Stimulated activated CD4-positive, alpha-beta T cell treated with anti-CD3 and anti-CD28 coated beads, Interleukin-1b, Interleukin-23, amount 100 ng/mL, for 1 hour (primary cell): ENCODE results near the gene ARHGAP5.

Source experiments
- DNase-seq, 2 donors: peaks; one replicate each; pipeline ENCODE4 v3.0.0-alpha.2; 2020; ENCODE audit warnings: low read depth in 2 of 2

Gene ARHGAP5

DNA sequence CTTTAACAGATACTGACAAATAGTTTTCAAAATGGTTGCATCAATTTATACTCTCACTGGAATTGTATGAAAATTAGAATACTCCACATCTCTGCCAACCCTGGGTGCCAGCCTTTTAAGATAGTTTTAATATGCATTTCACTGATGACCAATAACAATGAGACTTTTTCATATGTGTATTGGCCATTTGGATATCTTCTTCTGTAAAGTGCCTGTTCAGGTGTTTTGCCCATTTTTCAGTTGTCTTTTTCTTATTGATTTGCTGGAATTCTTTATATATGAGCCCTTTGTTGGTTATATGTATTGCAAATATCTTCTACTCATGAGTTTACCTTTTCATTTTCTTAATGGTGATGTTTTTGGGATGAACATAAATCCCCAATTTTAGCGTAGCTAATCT is 108.0 kb downstream of the ARHGAP5 start:
- no peak for DNase-seq

DNA sequence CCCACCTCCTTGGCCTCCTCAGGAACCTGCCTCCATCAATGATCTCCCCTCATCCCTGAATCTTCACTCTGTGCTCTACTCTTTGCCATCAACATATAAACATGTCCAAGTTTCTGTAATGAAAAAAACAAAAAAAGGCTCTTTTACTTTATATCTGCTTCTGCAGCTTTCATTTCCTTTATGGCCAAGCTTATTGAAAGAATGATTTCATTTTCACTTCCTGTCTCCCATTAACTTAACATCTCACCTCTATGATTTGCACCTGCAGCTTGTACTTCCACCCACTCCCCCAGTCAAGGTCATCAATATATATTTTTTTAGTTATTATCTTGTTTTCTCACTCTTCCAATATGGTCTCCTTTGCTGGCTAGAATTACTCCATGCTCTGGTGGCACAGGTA is 109.1 kb downstream of the ARHGAP5 start:
- DNase-seq, result no peak

DNA sequence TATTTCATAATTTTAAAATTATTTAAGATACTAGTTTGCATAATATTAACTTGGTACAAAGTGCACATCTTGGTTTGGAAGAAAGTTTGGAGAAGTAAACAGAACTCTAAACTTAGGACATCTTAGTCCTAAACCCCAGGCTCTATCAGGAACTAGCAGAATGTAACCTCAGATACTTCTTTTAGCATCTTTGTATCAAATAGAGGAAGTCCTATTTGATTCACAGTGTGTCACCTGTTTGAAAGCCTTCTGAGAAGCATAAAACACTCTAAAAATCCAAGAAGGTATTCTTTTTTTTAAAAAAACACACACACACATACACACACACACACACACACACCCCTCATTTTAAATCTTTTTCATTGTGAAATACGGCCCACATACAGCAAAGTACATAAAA is 112.7 kb downstream of the ARHGAP5 start:
- no peak for DNase-seq

DNA sequence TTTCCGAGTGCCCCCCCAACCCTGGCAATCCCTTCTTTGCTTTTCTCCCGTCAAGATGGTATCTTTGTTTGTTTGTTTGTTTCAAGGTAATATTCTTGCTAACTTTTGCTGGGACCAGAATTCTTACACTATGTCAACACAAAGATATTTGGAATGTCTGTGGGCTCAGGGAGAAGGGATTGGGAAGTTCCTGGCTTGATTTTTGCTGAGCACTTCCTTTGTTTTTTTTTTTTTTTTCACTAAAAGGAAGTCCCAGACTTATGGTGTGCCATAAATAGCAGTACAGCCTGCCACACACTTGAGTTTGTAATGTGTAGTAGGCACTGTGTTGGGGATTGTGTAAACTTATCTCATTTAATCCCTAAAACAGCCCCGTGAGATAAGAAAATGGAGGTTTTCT is 113.6 kb downstream of the ARHGAP5 start:
- no peak for DNase-seq

DNA sequence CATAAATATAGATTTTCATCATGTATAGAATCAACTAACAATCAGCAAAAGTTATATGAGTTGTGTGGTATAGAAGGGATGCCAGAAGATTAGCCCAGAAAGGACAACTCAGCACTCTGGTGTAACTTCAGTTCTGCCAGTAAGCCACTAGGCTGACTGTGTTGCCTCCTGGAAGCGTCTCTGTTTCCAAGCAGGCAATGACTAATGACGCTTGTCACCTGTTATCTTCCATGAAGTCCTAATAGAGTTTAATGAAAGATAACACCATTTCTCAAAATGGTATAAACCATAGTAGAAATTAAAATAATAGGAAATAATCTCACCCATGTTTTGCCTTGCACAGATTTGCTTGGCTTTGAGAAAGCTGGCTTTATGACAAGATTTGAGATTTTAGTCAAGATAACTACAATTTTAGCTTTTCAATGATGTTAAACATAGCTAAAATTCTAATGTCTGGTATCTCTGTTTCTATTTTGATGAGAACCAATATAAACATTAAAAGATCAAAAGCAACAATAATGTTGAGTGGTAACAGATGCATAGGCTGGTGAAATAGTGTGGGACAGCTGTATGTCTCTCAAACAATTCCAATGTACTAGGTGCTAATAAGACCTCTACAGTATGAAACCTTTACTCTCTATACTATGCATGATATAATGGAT is 115.7 kb downstream of the ARHGAP5 start:
- no peak for DNase-seq

DNA sequence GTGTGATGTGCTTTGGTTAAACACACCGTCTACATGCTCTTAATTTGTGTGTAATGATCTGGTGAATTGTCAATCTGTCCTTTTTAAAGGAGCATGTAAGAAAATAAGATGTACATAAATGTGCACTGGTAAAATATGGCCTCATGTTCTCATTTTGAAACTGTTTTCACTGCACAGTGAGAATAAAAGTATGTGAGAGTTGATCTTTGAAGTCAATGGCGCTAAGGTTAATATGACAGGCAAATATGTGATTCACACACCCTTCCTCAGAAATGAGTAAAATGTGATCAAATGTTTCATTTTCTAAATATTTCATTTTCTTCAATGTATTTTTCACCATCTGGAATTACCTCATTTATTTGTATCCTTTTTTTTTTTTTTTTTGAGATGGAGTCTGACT is 116.4 kb downstream of the ARHGAP5 start:
- no peak for DNase-seq

DNA sequence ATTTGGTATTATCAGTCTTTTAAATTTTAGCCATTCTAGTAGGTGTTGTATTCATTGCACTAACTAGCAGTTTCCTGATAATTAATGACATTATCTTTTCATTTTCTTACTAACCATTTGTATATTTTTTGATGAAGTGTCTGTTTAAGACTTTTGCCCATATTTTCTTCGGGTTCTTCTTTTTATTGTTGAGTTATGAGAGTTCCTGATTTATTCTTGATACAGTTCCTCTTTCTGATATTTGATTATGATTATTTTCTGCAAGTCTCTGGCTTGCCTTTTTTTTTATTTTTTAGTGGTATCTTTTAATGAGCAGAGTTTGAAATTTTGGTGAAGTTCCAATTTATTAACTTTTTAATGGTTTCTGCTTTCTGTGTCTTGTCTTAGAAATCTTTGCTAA is 118.5 kb downstream of the ARHGAP5 start:
- no peak for DNase-seq

DNA sequence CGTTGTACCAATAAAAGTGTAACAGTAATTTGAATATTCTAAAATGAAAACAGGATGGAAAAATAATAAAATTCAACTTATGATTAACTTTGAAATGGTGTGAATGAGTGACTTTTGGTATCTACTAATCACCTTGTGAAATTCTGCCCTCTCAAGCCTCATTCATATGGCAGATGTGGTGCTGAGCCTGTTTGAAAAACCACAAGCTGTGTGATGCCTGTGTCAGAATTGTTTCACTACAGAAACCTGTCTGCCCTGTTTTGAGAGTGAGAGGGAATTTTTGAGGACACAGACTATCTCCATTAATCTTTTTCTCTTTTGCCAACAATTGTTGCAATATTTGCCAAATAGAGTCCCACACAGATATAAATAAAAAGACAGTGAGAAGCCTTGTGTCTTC is 120.8 kb downstream of the ARHGAP5 start:
- no peak for DNase-seq

DNA sequence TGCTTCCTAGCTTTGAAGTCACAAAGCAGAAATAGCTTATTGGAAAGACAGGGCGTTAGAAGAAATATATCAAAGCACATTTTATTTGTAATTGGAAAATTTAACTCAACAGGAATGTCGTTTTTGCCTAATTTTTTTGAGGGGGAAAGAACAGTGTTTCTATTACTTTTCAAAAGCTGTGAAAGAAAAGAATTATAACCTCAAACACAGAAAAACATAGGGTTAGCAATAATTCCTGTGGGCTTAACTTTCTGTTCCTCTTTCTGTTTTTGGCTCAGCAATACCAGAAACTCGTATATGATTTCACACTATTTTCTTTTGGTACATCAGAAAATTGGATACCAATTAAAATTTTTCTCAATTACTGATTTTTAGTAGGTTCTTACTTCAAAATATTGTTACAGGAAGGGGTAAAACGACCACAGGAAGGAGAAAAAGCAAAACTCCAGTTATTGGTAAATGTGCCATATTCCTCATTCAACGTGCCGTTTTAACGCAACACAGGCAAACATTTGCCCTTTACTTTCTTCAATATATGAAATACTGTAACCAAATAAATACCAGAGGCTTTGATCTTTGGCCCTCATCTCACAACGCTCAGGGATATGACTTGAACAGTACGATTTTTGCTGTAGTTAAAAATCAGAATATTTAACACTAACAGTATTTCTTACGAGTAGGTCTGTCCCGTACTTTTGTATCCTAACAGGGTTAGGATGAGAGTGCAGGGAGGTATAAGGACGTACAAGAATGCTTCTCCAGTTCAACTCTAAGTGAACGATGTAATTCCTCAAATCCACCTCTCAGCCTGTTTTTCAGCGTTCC is 123.5 kb downstream of the ARHGAP5 start:
- DNase-seq, result no peak

DNA sequence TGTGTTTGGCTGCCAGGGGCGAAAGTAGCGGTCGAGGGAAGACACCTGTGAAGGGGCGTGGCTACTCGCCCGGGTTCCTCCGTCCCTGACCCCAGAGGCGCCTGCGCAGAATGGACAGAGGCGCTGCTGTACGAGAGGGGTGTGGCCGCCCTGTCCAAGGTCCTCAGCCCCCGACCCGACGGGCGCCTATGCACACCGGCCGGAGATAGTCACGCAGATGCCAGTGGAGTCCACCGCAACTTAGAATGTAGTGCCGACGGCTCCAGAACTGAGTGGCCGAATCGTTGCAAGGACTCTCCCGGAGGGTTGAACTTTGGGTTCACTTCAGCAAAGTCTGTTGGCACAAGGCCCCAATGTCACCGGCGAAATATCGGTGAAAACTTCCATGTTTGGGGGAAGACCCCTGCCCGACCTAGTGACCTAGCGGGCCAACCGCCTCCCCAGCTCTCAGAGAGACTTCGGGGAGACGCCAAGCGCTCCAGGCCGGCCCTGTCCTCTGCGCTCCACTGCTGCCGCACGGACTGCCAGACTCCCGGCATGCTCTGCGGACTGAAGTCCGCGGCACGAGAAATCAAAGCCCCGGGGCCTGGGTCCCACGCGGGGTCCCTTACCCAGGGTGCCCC is 124.2 kb downstream of the ARHGAP5 start:
- peak; percentile 34 to 45 for DNase-seq

DNA sequence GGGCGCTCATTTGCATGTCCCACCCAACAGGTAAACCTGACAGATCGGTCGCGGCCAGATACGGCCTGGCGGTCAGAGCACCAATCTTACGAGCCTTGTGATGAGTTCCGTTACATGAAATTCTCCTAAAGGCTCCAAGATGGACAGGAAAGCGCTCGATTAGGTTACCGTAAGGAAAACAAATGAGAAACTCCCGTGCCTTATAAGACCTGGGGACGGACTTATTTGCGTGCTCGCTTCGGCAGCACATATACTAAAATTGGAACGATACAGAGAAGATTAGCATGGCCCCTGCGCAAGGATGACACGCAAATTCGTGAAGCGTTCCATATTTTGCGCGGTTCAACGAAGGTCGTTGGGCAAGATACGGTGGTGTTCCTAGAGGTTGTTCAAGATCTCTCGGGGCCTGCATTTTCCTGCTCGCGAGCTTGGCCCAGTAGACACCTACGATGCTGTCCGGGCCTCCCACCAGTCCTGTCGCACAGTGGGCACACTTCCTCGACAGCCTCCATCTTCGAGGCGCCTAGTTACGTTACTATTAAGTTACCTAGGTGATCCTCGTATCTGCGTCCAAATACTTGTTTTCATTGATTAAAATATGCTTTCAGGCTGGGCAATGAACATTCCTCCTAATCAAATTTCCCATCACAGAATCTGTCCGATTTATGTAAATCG is 124.8 kb downstream of the ARHGAP5 start, which contains the start of gene RNU6-7:
TSS of gene RNU6-7 (plus strand) at position 230 of the 675 bp plus-strand sequence.
- peak in 1 of 2 donors; percentile 39 for DNase-seq

DNA sequence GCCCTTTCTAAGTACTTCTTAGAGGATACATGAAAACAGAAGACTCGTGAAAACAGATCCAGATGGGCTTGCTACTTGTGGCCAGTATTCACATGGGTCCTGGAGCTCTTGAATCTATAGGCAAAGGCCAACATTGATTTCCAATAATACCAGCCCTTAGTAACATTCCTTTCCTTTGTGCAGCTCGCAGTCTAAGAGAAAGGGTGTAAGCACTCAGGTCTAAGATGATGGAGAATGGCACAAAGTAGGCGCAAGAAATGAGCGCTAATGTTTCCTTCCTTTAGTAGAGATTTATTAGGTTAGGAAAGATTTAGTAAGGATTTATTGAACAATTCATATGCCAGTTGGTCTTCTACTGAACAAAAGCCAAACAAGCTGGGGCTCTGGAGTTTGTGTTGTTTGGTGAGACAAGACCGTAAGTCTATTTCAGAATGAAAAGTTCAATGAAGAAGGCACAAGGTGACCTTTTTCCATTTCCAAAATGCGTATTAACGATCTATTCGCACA is 125.4 kb downstream of the ARHGAP5 start:
- DNase-seq, result no peak

DNA sequence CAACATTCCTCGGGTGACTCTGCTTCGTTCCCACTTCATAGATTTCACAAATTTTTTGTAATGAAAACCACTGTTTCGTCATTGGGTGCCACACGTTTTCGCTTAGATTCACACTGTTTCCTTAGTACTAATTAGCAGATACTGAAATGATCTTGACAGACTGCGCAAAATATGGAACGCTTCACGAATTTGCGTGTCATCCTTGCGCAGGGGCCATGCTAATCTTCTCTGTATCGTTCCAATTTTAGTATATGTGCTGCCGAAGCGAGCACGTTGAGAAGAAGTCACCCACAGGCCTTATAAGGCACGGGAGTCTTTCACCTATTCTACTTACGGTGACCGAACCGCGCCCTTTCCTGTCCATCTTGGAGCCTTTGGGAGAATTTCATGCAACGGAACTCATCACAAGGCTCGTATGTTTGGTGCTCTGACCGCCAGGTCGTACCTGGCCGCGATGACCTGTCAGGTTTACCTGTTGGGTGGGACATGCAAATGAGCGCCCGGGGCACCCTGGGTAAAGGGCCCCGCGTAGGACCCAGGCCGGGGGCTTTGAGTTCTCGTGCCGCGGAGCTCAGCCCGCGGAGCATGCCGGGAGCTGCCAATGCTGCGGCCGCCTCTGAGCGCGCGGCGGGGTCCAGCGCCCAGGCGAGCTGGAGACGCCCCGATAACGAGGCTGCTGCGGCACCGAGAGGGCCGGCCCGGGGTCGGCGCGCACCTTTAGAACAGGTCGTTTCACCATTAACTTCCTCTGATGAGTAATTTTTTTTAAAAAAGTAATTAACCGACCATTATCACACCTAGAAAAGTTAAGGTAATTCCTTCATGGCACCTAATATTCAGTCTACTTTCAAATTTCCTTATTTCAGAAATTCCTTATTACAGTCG is 126.1 kb downstream of the ARHGAP5 start, which contains the start of gene RNU6-8:
TSS of gene RNU6-8 (minus strand) at position 272 of the 885 bp plus-strand sequence.
- peak; percentile 76 to 78 for DNase-seq

DNA sequence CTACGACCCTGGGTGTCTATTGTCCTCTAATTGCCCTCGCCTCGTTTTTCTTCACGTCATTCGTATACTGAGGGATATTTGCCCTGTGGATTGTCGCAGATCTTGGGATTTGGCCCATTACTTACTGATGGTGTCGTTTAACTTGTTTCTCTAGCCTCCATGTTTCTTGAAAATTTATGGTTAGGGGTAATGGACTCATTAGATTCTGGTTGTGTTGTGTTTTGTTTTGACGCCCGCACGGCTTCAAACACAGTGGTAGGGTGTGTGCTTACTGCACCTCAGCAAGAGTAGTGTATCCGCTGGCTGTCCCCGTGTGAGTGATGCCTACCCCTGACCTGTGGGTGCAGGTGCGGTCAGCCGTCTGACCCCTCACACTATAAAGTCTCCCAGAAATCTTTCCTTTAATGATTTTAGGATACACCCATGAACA is 126.8 kb downstream of the ARHGAP5 start:
- no peak for DNase-seq

DNA sequence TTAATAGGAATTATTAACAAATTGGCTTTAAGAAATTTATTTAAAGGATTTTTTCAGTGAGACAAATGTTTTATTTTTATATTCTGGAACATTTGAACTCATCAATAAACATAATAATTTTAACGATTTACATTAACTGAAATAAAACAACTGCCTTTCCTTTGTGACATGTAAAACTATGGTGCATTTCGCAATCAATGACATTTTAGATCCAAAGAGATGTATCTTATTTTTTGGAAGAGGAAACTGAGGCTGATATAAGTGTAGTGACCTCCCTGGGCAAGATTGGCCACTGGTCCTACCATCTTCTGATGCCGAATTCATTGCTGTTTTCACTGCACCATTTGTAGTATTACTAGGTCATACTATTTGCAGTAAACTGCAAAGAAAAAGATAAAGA is 128.4 kb downstream of the ARHGAP5 start:
- DNase-seq, result no peak

DNA sequence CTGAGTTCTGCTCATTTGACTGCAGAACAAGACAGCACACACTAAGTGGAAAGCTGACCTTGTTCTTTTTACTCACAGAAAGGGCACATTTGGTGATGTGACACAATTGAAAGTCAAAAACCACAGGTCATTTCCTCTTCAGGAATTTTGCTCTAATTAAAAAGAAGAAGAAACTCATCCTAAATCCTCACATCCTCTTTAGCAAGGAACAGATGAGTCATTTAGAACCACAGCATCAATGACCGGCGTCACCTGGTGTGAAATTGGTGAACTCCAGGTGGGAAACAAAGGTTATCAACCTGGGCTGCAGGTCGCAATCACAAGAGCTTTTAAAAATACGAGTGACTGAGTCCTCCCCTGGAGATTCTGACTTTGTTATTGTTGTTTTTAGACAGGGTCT is 128.9 kb downstream of the ARHGAP5 start:
- no peak for DNase-seq

DNA sequence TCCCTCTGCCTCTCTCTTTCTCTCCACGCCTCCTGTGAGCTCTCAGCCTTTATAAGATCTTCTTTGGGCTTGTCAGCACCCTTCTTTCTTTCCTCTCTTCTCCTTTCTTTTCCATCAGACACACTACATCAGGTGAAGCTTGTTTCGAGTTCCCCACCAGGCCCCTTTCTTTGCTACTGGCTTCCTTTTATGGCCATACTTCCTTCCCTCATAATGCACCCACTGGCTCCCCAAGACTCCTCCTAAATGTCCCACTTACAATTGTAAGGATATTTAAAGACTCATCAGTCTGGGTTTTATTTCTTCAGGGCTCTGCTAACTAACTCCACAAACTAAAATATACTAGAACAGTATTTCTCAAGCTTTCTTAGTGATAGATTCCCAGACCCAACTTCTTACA is 129.4 kb downstream of the ARHGAP5 start:
- no peak for DNase-seq

DNA sequence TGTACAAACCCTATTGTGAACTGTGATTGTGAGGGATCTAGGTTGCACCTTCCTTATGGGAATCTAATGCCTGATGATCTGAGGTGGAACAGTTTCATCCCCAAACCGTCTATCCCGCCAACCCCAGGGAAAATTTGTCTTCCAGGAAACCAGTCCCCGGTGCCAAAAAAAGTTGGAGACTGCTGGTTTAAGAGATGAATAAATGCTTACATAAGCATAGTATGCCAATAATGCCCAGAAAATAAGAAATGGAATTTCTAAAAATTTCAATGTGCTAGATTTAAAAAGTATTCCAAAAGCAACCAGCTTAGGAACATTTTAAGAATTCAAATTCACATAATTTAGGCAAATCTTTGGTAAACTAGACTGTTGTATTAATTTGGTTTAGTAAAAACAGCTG is 131.4 kb downstream of the ARHGAP5 start:
- DNase-seq, result no peak
